Renal cortex interstitium (tissue), 11 donors: ENCODE data around the gene THSD7B. TPM values are rescaled to one million over a fixed set of nuclear protein-coding genes. Genes with fewer than 3 reads are reported as not detected.

ENCODE experiments used
- DNase-seq, 11 donors: peaks; one replicate each; pipeline ENCODE4 v3.0.0-alpha.2; 2013; ENCODE audit warnings: low read depth in 9 of 11, low spot score in 4 of 11; ENCODE audit errors: extremely low read depth in 1 of 11
- polyA plus RNA-seq, 3 donors: library from polyadenylated mRNA; unstranded; fragments of 120-200 nt; gene quantifications; one replicate each; pipeline ENCODE4 v1.2.1, GENCODE V29; 2013; ENCODE audit not compliant: insufficient read length in 3 of 3

THSD7B gene
- polyA plus RNA-seq, 3 donors: 2.5 to 5.6 (median 2.9) TPM

GRCh38 chr2:137387044-137387443 is 621.7 kb downstream of the THSD7B start:
- no peak for DNase-seq

DNA sequence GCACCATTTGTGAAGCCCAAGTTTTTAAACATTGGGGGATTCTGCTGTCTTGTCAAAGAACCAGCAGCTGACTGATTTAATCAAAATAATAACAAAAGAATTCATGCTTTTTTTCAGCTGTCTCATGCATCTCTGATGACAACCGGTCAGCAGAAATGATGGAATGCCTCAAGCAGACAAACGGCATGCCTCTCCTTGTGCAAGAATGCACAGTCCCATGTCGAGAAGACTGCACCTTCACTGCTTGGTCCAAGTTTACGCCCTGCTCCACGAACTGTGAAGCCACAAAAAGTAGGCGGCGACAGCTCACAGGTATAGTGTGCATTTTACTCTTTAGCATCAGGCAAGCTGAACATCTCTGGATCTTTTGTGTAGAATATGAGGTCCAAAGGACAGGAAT is 640.2 kb downstream of the THSD7B start:
- DNase-seq: no peak

DNA sequence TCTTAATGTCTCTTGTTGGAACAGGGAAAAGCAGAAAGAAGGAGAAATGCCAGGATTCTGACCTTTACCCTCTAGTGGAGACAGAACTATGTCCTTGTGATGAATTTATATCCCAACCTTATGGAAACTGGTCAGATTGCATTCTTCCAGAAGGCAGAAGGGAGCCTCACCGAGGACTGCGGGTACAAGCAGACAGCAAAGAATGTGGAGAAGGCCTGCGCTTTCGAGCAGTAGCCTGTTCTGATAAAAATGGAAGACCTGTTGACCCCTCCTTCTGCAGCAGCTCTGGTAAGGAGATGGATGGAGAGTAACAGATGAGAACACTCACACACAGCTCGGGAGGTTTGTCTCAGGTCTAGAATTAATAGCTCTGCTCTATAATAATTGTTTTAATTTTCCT is 646.2 kb downstream of the THSD7B start:
- DNase-seq: no peak

GRCh38 chr2:137420744-137421143 is 655.4 kb downstream of the THSD7B start:
- DNase-seq: no peak

GRCh38 chr2:137435162-137435561 is 669.8 kb downstream of the THSD7B start:
- no peak for DNase-seq

DNA sequence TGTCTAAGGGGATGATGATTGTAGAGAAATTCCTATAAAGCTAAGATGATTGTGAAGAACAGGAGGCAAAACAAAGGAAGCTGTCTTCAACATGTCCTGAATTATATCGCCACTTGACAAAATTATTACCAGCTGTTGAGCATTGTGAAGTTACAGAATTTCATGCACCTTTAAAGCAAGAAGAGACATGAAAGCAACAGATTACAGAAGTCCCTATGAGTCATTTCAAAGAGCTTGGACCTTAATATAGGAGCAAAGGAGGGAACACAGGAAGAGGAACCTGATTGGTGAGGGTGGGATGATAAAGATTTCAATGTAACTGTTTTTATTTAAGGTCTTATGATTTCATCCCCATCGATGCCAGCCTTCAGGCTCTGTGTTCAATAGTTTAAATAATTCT is 672.0 kb downstream of the THSD7B start:
- DNase-seq: no peak

GRCh38 chr2:137444970-137445369 is 679.6 kb downstream of the THSD7B start:
- no peak for DNase-seq

DNA sequence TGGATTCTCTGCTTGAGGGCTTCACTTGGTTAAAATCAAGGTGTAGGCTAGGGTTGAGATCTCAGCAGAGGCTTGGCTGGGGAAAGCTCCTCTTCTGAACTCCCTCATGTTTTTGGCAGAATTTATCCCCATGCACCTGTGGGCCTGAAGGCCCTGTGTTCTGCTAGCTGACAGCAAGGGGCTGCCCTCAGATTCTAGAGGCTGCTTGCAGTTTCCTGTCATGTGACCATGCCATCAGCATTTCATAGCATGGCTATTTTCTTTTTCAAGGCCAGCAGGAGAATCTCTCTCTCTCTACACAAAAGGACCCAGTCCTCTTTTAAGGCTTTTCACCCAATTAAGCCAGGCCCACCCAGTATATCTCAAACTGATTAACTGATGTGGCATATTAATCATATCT is 684.1 kb downstream of the THSD7B start:
- DNase-seq: no peak

DNA sequence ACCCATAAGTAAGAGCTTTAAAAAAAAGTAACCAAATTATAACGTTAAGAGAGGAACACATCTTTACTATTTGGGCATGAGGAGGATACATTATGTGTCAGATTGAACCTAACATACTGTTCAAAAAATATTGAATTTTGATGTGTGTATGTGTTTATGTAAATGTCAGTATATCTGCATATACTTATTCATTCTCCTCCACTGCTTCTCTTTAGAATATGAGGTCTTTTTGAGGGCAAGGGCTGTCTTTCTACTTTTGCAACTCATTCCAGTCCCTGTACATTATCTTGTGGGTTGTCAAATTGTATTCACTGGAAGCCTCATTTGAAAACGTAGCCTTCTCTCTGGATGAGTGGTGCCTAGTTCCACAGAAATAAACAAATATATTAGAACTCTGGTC is 689.5 kb downstream of the THSD7B start:
- no peak for DNase-seq

GRCh38 chr2:137467246-137467862 is 702.0 kb downstream of the THSD7B start:
- DNase-seq: peak in 10 of 11 donors; percentile 5 to 27 (median 16)

GRCh38 chr2:137493261-137493660 is 727.9 kb downstream of the THSD7B start:
- peak in 2 of 11 donors; percentile 9 to 13 for DNase-seq

GRCh38 chr2:137500599-137500998 is 735.3 kb downstream of the THSD7B start:
- no peak for DNase-seq

DNA sequence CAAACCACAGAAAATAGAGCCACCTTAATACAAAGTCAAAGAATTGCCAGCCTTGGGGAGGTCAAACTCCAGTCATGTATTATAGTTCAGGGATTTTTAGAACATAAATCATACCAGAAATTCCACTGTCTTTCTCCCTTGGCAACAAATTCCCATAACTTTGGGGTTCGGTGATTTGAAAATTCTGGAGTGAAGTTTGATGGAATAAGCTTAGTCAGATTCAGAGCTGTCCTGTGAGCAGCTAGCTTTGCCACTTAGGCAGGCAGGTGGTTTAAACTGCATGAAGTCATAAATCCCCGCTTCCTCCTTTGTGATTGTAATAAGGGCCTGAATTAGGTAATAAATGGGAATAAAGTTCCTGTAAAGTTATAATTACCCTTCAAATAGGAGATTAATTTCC is 741.9 kb downstream of the THSD7B start:
- DNase-seq: no peak

DNA sequence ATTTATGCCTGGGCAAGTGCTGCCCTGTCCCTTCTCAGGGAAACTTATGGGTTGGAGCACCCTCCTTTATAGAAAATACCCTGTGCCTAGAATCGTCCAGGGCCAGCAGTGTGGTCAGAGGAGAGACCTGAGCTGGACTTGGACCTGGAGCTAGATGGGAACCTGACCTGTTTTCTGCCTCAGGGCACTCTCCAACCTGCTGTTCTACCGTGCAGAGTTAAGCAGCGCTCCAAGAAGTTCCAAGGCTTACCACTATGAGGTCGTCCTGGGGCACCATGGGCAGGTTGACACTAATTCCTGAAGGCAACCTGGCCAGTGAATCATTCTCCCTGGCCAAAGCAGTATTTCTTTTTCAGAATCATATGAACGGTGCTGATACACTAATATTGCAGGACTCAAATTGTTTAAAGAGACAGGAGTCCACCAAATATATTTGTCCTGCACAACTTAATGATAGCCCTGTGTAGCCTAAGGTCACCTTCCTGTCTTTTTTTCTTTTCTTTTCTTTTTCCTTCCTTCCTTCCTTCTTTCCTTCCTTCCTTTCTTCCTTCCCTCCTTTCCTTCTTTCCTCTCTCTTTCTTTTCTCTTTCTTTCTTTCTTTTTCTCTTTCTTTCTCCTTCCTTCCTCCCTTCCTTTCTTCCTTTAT is 743.5 kb downstream of the THSD7B start:
- no peak for DNase-seq

GRCh38 chr2:137511526-137511925 is 746.2 kb downstream of the THSD7B start:
- DNase-seq: no peak

DNA sequence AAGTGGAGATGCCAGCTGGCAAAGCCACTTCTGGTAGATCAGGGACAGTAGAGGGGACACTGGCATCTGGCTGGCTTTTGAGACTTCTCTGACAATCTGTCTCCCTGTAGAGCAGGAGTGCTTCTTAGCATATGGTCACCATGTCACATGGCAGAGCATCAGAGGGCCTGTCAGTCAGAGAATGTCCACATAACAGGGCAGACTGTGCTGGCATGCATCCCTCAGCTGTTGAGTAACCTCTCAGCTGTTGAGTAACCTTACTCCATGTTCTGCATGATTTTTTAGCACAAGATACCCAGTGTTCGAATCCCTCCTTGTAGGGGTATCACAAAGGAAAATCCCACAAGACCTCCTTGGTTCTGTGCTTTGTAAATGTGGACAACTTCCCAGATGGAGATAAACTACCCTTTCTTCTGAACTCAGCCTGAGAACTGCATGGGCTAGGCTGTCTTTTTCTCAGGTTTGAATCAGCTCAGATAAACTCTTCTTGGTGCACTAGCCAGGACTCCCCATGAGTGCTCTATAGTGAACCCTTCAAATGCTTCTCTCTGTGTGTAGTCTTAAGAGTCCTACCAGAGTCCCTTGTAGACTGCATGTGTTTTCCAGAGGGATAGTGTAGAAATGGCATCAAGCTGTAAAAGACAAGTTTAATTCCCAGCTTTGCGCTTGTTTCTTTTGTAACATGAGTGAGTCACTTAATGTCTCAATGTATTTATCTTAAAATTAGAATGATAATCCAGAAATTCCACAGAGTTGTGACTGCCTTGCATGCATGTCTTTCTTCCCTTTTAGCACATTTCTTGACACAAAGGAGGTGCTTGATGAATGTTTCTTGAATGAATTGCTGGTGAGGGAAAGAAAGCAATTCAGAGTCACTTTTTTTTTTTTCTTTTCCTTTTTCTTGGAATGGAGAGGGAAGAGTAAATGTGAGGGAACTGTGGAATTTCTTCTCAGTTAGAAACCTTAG is 756.6 kb downstream of the THSD7B start:
- no peak for DNase-seq

DNA sequence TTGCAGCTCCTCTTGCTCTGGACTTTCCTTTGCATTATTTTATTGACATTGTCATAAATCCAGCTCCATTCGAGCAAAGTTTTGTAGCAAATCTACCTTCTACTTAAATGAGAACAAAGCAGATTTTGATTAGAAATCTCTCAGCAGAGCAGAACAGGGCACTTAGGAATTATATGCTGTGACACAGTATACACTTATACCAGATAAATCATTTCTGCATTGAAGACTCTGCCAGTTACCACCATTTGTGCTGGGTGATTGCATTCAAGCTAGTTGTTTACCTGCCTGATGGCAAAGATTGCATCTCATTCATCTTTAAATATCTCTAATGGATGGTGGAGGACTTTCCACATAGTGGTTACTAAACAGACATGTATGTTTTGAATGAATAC is 757.3 kb downstream of the THSD7B start:
- no peak for DNase-seq

DNA sequence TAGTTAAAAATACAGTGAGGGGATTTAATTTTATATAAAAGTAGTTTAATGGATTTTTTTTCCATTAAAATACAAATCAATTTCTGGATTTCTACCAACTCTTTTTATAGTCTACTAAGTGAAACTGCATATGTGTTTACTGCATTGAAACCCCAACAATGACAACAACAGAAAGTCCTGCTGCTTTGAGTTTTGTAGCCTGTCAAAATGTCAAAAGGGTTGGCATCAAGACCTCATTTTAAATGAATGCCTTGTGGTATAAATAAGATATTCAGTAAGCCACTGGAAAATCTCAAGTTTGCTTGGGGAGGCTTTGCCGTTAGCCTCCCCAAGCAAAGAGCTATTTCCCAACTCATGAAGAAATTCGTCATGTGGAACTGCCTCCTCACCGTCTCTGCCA is 758.6 kb downstream of the THSD7B start:
- no peak for DNase-seq

DNA sequence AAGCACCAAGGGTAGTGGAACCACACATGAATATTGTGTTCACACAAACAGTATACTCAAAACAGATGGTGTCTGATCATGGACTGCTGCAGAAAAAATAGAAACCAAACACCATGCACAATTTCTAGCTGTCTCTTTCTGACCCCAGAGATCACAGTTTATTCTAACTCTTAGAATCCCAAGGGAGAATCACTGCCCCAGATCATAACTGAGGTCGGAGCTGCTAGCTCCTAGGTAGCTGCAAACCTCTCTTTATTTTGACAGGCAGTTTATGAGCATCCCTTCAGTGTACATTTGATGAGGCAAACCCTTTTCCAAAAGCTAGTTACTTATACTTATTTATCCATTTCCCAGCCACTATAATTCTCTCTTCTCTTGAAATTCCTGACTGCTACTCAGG is 759.8 kb downstream of the THSD7B start:
- no peak for DNase-seq

DNA sequence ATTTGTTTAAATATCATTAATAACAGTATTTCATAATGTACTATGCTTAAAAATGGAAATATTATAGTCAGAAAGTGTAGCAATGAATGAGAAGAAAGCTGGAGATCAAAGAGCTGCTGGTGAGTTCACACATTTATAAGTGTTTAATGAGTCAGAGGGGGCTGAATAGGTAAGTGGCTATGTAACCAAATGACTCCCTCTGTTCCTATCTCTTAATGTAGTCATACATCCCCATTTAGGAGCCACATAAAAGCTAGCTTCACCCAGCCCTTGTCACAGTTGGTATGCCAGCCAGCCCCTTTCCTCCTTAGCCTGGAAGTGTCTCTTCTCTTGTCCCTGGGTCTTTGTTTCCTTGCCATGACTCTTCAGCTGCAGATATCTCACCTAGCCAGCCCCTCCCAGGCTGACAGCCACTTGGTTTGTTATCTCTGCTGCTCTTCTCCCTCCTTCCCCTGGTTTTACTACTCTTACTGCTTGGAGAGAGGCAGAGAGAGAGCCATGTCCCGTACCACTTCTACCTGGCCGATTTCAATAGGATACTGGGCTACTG is 760.4 kb downstream of the THSD7B start:
- no peak for DNase-seq
